DOHH2 (cell line): Measurements from ENCODE around the gene GPR3.

Experiments
- EZH2phosphoT487 ChIP-seq: fragments of 200-600 bp; sonication (generic); IDR thresholded peaks from 2 replicates; pipeline ENCODE4 v1.6.1; 2017; ENCODE audit warnings: borderline replicate concordance, mild to moderate bottlenecking, antibody characterized with exemption, low read length, moderate library complexity, mixed read lengths
- TF ChIP-seq, protein P1 (sequence below): fragments of 200-600 bp; sonication (generic); IDR thresholded peaks from one replicate; pipeline ENCODE4 v1.5.1; 2014; ENCODE audit warnings: antibody characterized with exemption, mild to moderate bottlenecking, low read depth, low read length; ENCODE audit not compliant: poor library complexity, severe bottlenecking

DNA sequence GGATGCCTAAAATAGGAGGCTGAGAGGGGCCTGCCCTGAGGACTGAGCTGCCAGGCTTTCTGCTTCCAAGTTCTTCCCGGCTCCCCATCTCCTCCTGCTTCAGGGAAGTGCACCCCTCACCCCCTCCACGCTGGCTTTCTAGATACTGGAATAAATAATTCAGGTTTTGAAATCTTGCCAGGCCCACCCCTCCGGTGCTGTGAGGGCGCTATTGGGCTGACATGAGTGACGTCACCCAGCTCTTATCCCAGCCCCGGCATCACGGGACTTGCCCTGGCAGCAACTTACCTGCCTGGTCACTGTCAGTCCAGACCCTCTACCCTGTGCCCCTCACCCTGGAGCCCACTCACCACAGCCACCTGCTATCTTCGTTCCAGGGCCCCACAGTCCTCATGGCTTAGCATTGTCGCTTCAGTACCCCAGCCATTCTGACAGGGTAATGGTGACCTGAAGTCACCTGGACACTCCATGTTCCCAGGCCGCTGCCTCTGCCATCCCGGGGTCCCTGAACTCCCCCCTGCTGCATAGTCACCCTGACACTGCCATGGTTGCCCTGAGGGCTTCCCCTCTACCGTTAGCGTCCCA is 819 bp upstream of the GPR3 start:
- TF ChIP-seq, protein P1, sequence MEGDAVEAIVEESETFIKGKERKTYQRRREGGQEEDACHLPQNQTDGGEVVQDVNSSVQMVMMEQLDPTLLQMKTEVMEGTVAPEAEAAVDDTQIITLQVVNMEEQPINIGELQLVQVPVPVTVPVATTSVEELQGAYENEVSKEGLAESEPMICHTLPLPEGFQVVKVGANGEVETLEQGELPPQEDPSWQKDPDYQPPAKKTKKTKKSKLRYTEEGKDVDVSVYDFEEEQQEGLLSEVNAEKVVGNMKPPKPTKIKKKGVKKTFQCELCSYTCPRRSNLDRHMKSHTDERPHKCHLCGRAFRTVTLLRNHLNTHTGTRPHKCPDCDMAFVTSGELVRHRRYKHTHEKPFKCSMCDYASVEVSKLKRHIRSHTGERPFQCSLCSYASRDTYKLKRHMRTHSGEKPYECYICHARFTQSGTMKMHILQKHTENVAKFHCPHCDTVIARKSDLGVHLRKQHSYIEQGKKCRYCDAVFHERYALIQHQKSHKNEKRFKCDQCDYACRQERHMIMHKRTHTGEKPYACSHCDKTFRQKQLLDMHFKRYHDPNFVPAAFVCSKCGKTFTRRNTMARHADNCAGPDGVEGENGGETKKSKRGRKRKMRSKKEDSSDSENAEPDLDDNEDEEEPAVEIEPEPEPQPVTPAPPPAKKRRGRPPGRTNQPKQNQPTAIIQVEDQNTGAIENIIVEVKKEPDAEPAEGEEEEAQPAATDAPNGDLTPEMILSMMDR = no peak
- no peak for TF ChIP-seq EZH2phosphoT487
